GM19438 (cell line): Measurements from ENCODE around the gene FOXRED1.
A peak's percentile ranks its signal among the peaks of the same experiment; 100 is the strongest.
"Not testable (repeated sequence)": the region's sequence is repeated elsewhere in the genome, so short reads cannot be mapped to it uniquely, and the experiment has no call there.

Source experiments
- ATAC-seq: cut with Tn5 transposase; IDR thresholded peaks from one replicate; pipeline ENCODE4 v1.9.1; 2021; ENCODE audit warnings: low read depth; ENCODE audit not compliant: unreplicated experiment

Gene FOXRED1

GRCh38 chr11:126268361-126268707 is 620 bp upstream of the FOXRED1 start:
- peak; percentile 4 for ATAC-seq

DNA sequence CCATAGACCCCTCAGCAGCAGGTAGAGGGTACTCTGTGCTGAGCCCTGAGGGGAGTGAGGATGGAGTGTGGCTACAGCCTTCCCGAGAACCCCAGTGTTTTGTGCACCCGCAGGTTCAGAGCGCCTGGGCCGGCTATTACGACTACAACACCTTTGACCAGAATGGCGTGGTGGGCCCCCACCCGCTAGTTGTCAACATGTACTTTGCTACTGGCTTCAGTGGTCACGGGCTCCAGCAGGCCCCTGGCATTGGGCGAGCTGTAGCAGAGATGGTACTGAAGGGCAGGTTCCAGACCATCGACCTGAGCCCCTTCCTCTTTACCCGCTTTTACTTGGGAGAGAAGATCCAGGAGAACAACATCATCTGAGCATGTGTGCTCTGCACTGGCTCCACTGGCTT is 8.4 kb downstream of the FOXRED1 start:
- ATAC-seq, result no peak

DNA sequence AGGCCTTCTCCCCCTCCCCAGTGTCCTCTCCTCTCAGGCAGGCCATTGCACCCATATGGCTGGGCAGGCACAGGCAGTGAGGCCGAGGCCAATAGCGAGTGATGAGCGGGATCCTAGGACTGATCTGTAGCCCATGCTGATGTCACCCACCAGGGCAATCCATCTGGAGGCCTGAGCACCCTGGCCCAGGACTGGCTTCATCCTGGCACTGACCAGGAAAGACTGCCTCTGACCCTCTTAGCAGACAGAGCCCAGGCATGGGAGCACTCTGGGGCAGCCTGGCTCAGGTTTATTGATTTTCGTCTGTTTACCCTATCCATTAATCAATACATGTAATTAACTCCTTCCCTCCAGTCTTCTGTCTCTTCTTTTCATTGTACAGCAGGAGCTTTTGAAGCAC is 8.8 kb downstream of the FOXRED1 start:
- ATAC-seq, result no peak

DNA sequence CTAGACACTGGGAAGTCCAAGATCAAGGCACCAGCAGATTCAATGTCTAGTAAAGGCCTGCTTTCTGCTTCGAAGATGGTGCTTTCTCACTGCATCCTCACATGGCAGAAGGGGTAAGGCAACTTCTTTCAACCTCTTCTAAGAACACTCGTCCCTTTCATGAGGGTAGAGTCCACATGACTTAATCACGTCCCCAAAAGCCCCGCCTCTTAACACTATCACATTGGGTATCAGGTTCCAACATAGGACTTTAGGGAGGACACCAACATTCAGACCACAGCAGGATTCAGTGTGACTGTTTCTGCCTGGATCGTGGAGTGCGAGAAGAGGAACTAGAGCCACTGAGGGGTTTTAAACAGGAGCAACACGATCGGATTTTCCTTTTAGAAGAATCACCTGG is 10.2 kb downstream of the FOXRED1 start:
- ATAC-seq, result no peak

DNA sequence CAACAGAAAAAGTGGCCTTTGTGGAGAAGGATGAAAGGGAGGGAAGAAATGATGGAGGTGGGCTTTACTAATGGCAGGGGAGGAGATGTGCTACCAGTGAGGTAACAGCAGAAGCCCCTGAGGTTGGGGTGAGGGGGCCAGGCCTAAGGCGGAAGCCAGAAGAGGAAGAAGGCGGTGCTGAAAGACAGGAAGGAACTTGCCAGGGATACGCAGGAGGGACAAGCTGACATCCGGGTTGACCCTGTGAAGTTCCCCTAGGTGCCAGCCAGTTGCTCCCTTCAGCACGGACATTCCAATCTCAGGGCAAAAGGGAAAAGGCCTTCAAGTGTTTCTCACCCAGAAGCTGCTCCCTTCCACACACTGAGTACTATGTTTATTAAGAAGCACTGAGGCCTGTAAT is 11.6 kb downstream of the FOXRED1 start:
- ATAC-seq, result no peak

DNA sequence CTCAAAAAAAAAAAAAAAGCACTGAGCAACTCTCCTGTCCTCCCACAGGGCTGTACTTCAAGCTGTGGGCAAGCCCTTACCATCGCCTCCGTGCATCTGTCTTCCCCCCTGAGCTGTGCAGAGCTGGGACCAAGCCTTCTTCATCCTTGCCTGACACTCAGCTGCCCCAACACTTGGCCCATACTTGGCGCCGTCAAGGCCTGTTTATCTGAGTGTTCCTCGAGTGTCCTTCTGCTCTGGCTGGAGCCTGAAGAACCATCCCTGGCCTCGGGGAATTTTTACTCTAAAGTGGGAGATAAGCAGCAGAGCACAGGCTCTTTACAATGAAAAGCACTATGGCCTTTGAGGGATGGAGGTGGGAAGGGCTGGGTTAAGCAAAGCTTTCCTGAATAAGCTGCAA is 12.3 kb downstream of the FOXRED1 start:
- ATAC-seq, result no peak

GRCh38 chr11:126281666-126282175 is 12.8 kb downstream of the FOXRED1 start:
- no peak for ATAC-seq

- peak; percentile 21 for ATAC-seq
Measured at GRCh38 chr11:126282361-126282735, 13.4 kb downstream of the FOXRED1 start.

GRCh38 chr11:126282736-126283591 is 14.0 kb downstream of the FOXRED1 start, which contains the start of gene TIRAP:
TSS of gene TIRAP (plus strand) at chr11:126283093. CDS start at chr11:126290895, 7,802 bp downstream.
- peak; percentile 60 for ATAC-seq

DNA sequence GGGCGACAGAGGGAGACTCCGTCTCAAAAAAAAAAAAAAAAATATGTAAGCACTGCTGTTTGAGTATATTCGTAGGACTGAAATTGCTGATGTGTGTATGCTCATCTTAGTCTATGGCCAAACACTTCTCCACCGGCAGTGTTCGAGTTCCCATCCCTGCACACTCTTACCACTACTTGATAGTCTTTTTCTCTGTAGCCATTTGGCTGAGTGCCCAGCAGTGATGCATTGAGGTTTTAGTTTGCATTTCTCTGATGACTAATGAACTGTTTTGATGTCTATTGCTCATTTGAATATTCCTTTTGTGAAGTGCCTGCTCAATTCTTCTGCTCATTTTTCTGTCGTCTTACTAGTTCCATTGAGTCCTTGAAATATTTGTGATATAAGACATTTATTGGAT is 15.9 kb downstream of the FOXRED1 start:
- peak; percentile 38 for ATAC-seq

DNA sequence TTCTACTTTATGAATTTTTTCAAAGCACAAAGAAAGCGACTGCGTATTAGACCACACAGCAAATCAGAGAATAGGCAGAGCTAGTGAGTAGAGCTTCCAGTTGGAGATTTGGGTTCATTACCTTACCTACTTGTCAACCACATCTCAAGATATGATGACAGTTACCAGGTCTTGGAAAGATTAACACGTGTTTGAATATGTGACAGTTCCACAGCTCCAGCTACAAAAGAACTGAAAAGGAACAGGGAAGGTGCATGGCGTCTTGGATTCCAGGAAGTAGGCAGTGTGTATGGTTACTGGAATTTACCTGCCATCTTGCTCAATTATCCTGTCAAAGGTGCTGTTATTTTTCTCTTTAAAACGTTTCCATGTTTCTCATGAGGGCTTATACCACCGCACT is 19.3 kb downstream of the FOXRED1 start:
- no peak for ATAC-seq

DNA sequence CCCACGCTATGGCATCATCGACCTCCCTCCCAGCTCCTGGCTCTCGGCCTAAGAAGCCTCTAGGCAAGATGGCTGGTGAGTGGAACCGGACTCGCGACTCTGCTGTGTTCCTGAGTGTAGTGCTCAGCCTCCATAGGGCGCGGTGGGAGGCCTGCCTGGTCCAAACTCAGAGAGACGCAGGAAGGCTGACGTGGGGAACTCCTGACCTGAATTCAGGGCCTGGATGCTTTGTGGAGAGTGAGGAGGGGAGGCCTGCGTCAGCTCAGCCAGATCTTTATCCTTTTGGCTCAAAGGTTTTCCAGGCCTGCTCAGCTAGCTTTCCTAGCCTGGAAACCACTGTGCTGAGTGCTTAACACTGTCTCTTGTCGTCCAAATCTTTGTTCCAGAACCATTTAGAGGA is 21.9 kb downstream of the FOXRED1 start:
- no peak for ATAC-seq

DNA sequence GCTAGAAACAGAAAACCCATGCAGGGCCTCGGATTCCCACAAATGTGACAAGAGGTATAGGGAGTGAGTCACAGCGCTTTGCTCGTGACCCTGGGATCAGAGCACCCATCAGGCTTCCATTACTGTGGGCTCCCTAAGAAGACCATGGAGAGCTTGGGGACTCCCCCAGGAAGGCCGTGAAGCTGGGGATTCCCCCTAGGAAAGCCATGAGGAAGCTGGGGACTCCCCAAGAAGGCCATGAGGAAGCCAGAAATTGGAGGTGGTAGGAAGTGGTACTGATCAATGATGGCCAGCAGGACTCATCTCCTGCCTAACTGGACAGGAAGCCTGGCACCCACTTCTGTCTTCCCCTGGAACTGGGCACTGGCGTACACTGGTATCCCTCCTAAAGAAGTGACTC is 24.8 kb downstream of the FOXRED1 start:
- ATAC-seq, result no peak

GRCh38 chr11:126297004-126297403 is 28.1 kb downstream of the FOXRED1 start:
- ATAC-seq, result no peak

- ATAC-seq, result peak; percentile 90
Measured at GRCh38 chr11:126303623-126304456, 34.9 kb downstream of the FOXRED1 start, which contains the start of gene DCPS. TSS of gene DCPS (plus strand) at chr11:126304060. CDS start at chr11:126304081, 21 bp downstream.

- peak; percentile 3 for ATAC-seq
Measured at GRCh38 chr11:126304457-126305075, 35.6 kb downstream of the FOXRED1 start.

- ATAC-seq, result no peak
Measured at GRCh38 chr11:126305699-126306098, 36.7 kb downstream of the FOXRED1 start.

GRCh38 chr11:126307706-126308105 is 38.8 kb downstream of the FOXRED1 start:
- ATAC-seq, result no peak

GRCh38 chr11:126308271-126308671 is 39.3 kb downstream of the FOXRED1 start:
- ATAC-seq, result no peak

- ATAC-seq, result not testable (repeated sequence)
Measured at GRCh38 chr11:126308771-126309170, 39.8 kb downstream of the FOXRED1 start.
